GM18870 (cell line): ENCODE data around the gene EIF3F.

Experiments used
- ATAC-seq: cut with Tn5 transposase; IDR thresholded peaks from one replicate; pipeline ENCODE4 v1.9.1; 2021; ENCODE audit warnings: moderate library complexity; ENCODE audit not compliant: unreplicated experiment

EIF3F gene

GRCh38 chr11:7983832-7984590, 3.1 kb upstream of the EIF3F start:
- ATAC-seq, result no peak

GRCh38 chr11:7987560-7987883, 385 bp downstream of the EIF3F start:
- peak; percentile 3 for ATAC-seq

- no peak for ATAC-seq
Measured at GRCh38 chr11:7994581-7995278, 7.6 kb downstream of the EIF3F start.

- no peak for ATAC-seq
Measured at GRCh38 chr11:7999795-8000194, 12.7 kb downstream of the EIF3F start.

GRCh38 chr11:8000390-8000789, 13.3 kb downstream of the EIF3F start:
- no peak for ATAC-seq

GRCh38 chr11:8002676-8003075, 15.5 kb downstream of the EIF3F start:
- no peak for ATAC-seq

GRCh38 chr11:8003187-8003586, 16.1 kb downstream of the EIF3F start:
- no peak for ATAC-seq

GRCh38 chr11:8004008-8004407, 16.9 kb downstream of the EIF3F start:
- no peak for ATAC-seq

GRCh38 chr11:8005556-8005955, 18.4 kb downstream of the EIF3F start:
- no peak for ATAC-seq

GRCh38 chr11:8006349-8006977, 19.3 kb downstream of the EIF3F start:
- no peak for ATAC-seq

- ATAC-seq, result no peak
Measured at GRCh38 chr11:8008212-8008611, 21.1 kb downstream of the EIF3F start.

GRCh38 chr11:8009856-8010255, 22.7 kb downstream of the EIF3F start:
- no peak for ATAC-seq

- ATAC-seq, result no peak
Measured at GRCh38 chr11:8011371-8011770, 24.2 kb downstream of the EIF3F start.

- no peak for ATAC-seq
Measured at GRCh38 chr11:8011981-8012444, 24.9 kb downstream of the EIF3F start.

GRCh38 chr11:8013833-8014232, 26.7 kb downstream of the EIF3F start:
- no peak for ATAC-seq

GRCh38 chr11:8015753-8016239, 28.7 kb downstream of the EIF3F start:
- ATAC-seq, result no peak

GRCh38 chr11:8016440-8016839, 29.3 kb downstream of the EIF3F start:
- ATAC-seq, result no peak

GRCh38 chr11:8017071-8017470, 29.9 kb downstream of the EIF3F start:
- ATAC-seq, result no peak

- no peak for ATAC-seq
Measured at GRCh38 chr11:8017894-8018483, 30.9 kb downstream of the EIF3F start.

GRCh38 chr11:8018484-8019313, 31.6 kb downstream of the EIF3F start:
- no peak for ATAC-seq
